ENCODE data around the gene AGAP1. TPM values are rescaled to one million over a fixed set of nuclear protein-coding genes. Genes with fewer than 3 reads are reported as not detected.

The AGAP1 gene
- total RNA-seq, 2 experiments from 2014 or later = not detected

DNA sequence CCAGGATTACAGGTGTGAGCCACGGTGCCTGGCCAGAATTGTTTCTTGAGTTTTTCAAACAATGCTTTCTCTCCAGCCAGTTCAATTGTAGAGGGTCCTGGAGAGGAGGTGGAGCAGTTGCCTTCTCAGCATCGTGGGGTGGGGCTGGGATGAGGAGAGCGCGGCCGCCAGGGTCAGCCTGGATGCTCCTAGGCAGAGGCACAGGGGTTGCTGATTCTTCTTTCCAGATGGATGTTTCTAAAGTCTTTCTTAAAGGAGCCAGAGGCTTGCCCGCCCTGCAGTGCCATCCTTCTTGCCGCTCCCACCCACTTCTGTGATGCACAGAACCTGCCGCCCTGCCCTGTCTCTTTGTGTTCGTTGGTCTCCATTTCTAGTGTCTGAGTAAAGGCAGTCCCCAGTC is 61.1 kb downstream of the AGAP1 start:
- Histone ChIP-seq H3K27ac (ENCODE audit: low read depth, low read length, poor library complexity, severe bottlenecking) (no peak overlapping the region), H4K20me1 (ENCODE audit: insufficient read depth, low read length) (no peaks in the 10 kb centered on the region), H3K9me3 (ENCODE audit: low read length) (no peaks in the 10 kb centered on the region), H3K36me3 (ENCODE audit: insufficient read depth, low read length) (no peaks in the 10 kb centered on the region), H3K4me3 (ENCODE audit: low read depth, low read length, poor library complexity, severe bottlenecking) (no peak overlapping the region), H3K79me2 (ENCODE audit: insufficient read depth, low read depth, low read length) (no peaks in the 10 kb centered on the region), H3K4me2 (ENCODE audit: low read length) (no peak overlapping the region), H2AFZ (ENCODE audit: low read length) (no peak overlapping the region), H3K9me2 (ENCODE audit: insufficient read depth, low read length) (no peaks in the 10 kb centered on the region), H3K4me1 (ENCODE audit: insufficient read depth, low read length, poor library complexity, severe bottlenecking) (no peaks in the 10 kb centered on the region)
- BruUV-seq (replicated peaks) = no TSS peak
- intact Hi-C loops (cut with micrococcal nuclease; ENCODE audit: unreplicated experiment) = no loop called here
- ChIA-PET POLR2A (no interaction called here), CTCF (ENCODE audit: unreplicated experiment) (no interaction called here)
- no peak for DNase-seq (ENCODE audit: low spot score)
- TF ChIP-seq EZH2phosphoT487 (IDR thresholded peaks at IDR 0.05; ENCODE audit: borderline replicate concordance, low read depth, low read length) = no peak
- TF ChIP-seq, protein P1, sequence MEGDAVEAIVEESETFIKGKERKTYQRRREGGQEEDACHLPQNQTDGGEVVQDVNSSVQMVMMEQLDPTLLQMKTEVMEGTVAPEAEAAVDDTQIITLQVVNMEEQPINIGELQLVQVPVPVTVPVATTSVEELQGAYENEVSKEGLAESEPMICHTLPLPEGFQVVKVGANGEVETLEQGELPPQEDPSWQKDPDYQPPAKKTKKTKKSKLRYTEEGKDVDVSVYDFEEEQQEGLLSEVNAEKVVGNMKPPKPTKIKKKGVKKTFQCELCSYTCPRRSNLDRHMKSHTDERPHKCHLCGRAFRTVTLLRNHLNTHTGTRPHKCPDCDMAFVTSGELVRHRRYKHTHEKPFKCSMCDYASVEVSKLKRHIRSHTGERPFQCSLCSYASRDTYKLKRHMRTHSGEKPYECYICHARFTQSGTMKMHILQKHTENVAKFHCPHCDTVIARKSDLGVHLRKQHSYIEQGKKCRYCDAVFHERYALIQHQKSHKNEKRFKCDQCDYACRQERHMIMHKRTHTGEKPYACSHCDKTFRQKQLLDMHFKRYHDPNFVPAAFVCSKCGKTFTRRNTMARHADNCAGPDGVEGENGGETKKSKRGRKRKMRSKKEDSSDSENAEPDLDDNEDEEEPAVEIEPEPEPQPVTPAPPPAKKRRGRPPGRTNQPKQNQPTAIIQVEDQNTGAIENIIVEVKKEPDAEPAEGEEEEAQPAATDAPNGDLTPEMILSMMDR (conservative IDR thresholded peaks at IDR 0.05; ENCODE audit: low read length) = no peak

DNA sequence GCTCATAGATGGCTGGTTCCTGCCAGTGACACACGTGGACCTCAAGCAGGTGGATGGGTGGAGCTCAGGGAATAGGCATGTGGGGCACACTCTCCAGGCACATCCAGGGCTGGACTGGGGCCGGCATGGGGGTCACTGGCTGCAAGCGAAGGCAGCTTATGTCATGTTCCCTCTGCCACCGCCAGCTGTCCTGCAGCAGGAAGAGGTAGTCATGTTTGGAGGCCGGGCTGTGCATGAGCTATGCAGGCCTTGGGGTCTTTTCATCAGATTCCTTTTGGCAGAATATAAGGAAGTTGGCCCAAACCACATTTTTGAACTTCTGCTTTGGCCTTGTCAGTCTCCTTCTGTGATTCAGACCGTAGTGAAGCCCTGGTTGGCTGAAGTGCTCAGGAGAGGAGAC is 61.5 kb downstream of the AGAP1 start:
- TF ChIP-seq, protein P1 (conservative IDR thresholded peaks at IDR 0.05; ENCODE audit: low read length) = no peak
- no peak for TF ChIP-seq EZH2phosphoT487 (IDR thresholded peaks at IDR 0.05; ENCODE audit: borderline replicate concordance, low read depth, low read length)
- POLR2A ChIA-PET = no interaction called here
- Histone ChIP-seq H3K9me2 (ENCODE audit: insufficient read depth, low read length) (no peaks in the 10 kb centered on the region), H3K4me2 (ENCODE audit: low read length) (no peak overlapping the region), H2AFZ (ENCODE audit: low read length) (no peak overlapping the region), H3K4me1 (ENCODE audit: insufficient read depth, low read length, poor library complexity, severe bottlenecking) (no peaks in the 10 kb centered on the region), H3K27ac (ENCODE audit: low read depth, low read length, poor library complexity, severe bottlenecking) (no peak overlapping the region), H3K79me2 (ENCODE audit: insufficient read depth, low read depth, low read length) (no peaks in the 10 kb centered on the region), H4K20me1 (ENCODE audit: insufficient read depth, low read length) (no peaks in the 10 kb centered on the region), H3K4me3 (ENCODE audit: low read depth, low read length, poor library complexity, severe bottlenecking) (no peak overlapping the region), H3K36me3 (ENCODE audit: insufficient read depth, low read length) (no peaks in the 10 kb centered on the region), H3K9me3 (ENCODE audit: low read length) (no peaks in the 10 kb centered on the region)
- DNase-seq (ENCODE audit: low spot score) = no peak
- intact Hi-C loops (cut with micrococcal nuclease; ENCODE audit: unreplicated experiment) = no loop called here
- CTCF ChIA-PET (ENCODE audit: unreplicated experiment) = no interaction called here
- no TSS peak for BruUV-seq (replicated peaks)

DNA sequence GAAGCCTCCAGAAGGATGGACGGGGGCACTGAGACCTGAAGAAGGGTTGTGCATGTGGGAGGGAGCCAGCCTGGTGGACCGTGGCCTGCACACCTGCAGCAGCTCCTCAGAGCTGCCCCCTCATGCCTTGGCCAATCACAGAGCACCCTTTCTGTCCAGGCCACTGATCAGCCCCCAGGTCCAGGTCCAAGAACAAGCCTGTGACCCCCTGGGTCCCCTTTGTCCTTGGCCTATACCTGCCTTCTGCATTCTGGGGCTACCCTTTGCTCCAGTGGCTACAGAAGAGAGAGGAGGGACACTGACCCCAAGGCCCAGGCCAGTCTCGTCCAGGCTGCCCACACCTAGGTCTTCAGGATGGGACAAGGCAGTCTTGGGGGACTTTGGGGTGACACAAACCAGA is 62.2 kb downstream of the AGAP1 start:
- Histone ChIP-seq H3K4me1 (ENCODE audit: insufficient read depth, low read length, poor library complexity, severe bottlenecking) (no peaks in the 10 kb centered on the region), H4K20me1 (ENCODE audit: insufficient read depth, low read length) (no peaks in the 10 kb centered on the region), H3K4me2 (ENCODE audit: low read length) (no peak overlapping the region), H2AFZ (ENCODE audit: low read length) (no peak overlapping the region), H3K36me3 (ENCODE audit: insufficient read depth, low read length) (no peaks in the 10 kb centered on the region), H3K4me3 (ENCODE audit: low read depth, low read length, poor library complexity, severe bottlenecking) (no peak overlapping the region), H3K9me2 (ENCODE audit: insufficient read depth, low read length) (no peaks in the 10 kb centered on the region), H3K79me2 (ENCODE audit: insufficient read depth, low read depth, low read length) (no peaks in the 10 kb centered on the region), H3K27ac (ENCODE audit: low read depth, low read length, poor library complexity, severe bottlenecking) (no peak overlapping the region), H3K9me3 (ENCODE audit: low read length) (no peaks in the 10 kb centered on the region)
- BruUV-seq (replicated peaks) = no TSS peak
- intact Hi-C loops (cut with micrococcal nuclease; ENCODE audit: unreplicated experiment) = no loop called here
- no peak for TF ChIP-seq EZH2phosphoT487 (IDR thresholded peaks at IDR 0.05; ENCODE audit: borderline replicate concordance, low read depth, low read length)
- TF ChIP-seq, protein P1 (conservative IDR thresholded peaks at IDR 0.05; ENCODE audit: low read length) = no peak
- ChIA-PET CTCF (ENCODE audit: unreplicated experiment) (no interaction called here), POLR2A (no interaction called here)
- no peak for DNase-seq (ENCODE audit: low spot score)

All from OCI-LY7 (cell line).